Measurements from ENCODE around the gene SPEG.

- TF ChIP-seq ESRRA (CRISPR knock-in tag; IDR thresholded peaks at IDR 0.05; ENCODE audit: borderline replicate concordance) (no peak), CTCF (IDR thresholded peaks at IDR 0.05) (no peak), ZBTB43 (CRISPR knock-in tag; IDR thresholded peaks at IDR 0.05) (no peak), IRF1 (CRISPR knock-in tag; IDR thresholded peaks at IDR 0.05) (no peak), FOXK1 (CRISPR knock-in tag; IDR thresholded peaks at IDR 0.05) (no peak), ATF2 (CRISPR knock-in tag; IDR thresholded peaks at IDR 0.05; ENCODE audit: borderline replicate concordance, low read depth) (no peak), ATF1 (CRISPR knock-in tag; IDR thresholded peaks at IDR 0.05) (no peak), TEAD1 (CRISPR knock-in tag; IDR thresholded peaks at IDR 0.05) (no peak), NFYB (CRISPR knock-in tag; conservative IDR thresholded peaks at IDR 0.05; ENCODE audit: low read depth) (no peak), CREB1 (CRISPR knock-in tag; IDR thresholded peaks at IDR 0.05) (no peak), USF1 (CRISPR knock-in tag; IDR thresholded peaks at IDR 0.05) (no peak), ZSCAN18 (CRISPR knock-in tag; IDR thresholded peaks at IDR 0.05) (no peak), ELF4 (CRISPR knock-in tag; IDR thresholded peaks at IDR 0.05; ENCODE audit: low read depth) (no peak), ZNF532 (CRISPR knock-in tag; IDR thresholded peaks at IDR 0.05; ENCODE audit: borderline replicate concordance) (no peak)
Measured at GRCh38 chr2:219538956-219539788, 104.5 kb downstream of the SPEG start.
